IMR-90 (cell line): ENCODE results near the gene PEX26. TPM values are rescaled to one million over a fixed set of nuclear protein-coding genes. Genes with fewer than 3 reads are reported as not detected.

Source experiments
- ATAC-seq: fragments of 200-7000 bp; cut with Tn5 transposase; 2 replicates; pipeline ENCODE4 v1.9.1; 2020; ENCODE audit warnings: low read depth, mild to moderate bottlenecking, moderate library complexity
- BruUV-seq: library from RNA; stranded (reverse); fragments of 400-500 nt; replicated peaks from 2 replicates; lab custom pipeline; 2021; lab: Mats Ljungman, UMichigan
- CTCF ChIA-PET: fragments of 300-600 bp; formaldehyde crosslinking; extraction: SDS; loops from one replicate; lab custom pipeline; 2021; ENCODE audit warnings: antibody characterized with exemption; lab: Yijun Ruan, JAX
- POLR2A ChIA-PET: fragments of 300-600 bp; sonication (Branson Sonifier 250); formaldehyde crosslinking; loops from one replicate; lab custom pipeline; 2022; ENCODE audit warnings: antibody characterized with exemption; ENCODE audit not compliant: unreplicated experiment; lab: Charles Lee
- DNase-seq: peaks from one replicate; pipeline ENCODE4 v3.0.0; 2013
- H2AFZ ChIP-seq: replicated peaks from 2 replicates; pipeline ENCODE3; 2013; ENCODE audit warnings: low read length, mild to moderate bottlenecking; ENCODE audit not compliant: poor library complexity
- H2AK5ac ChIP-seq: 2 replicates; pipeline ENCODE4 v1.6.1; 2013; ENCODE audit warnings: low read depth, low read length, inconsistent platforms
- H2AK9ac ChIP-seq: replicated peaks from 2 replicates; pipeline ENCODE3; 2013; ENCODE audit warnings: mild to moderate bottlenecking, low read depth, low read length, moderate library complexity; ENCODE audit not compliant: poor library complexity
- H2BK120ac ChIP-seq: 2 replicates; pipeline ENCODE4 v1.6.1; 2013; ENCODE audit warnings: low read depth, low read length, inconsistent platforms
- H2BK15ac ChIP-seq: 3 replicates; pipeline ENCODE4 v1.6.1; 2013; ENCODE audit warnings: low read depth, low read length, inconsistent platforms
- H2BK20ac ChIP-seq: 2 replicates; pipeline ENCODE4 v1.6.1; 2013; ENCODE audit warnings: low read depth, mild to moderate bottlenecking, inconsistent platforms, low read length, moderate library complexity
- H2BK5ac ChIP-seq: 2 replicates; pipeline ENCODE4 v1.6.1; 2013; ENCODE audit warnings: mild to moderate bottlenecking, low read depth, low read length, inconsistent platforms; ENCODE audit not compliant: poor library complexity, severe bottlenecking
- H3K14ac ChIP-seq: replicated peaks from 2 replicates; pipeline ENCODE4 v1.6.1; 2013; ENCODE audit warnings: low read depth, low read length, inconsistent platforms
- H3K18ac ChIP-seq: 2 replicates; pipeline ENCODE4 v1.6.1; 2013; ENCODE audit warnings: low read depth, low read length, control low read depth
- H3K23ac ChIP-seq: 2 replicates; pipeline ENCODE4 v1.6.1; 2013; ENCODE audit warnings: low read depth, low read length, inconsistent platforms
- H3K27ac ChIP-seq: 2 replicates; pipeline ENCODE4 v1.5.1; 2013; ENCODE audit warnings: mild to moderate bottlenecking, control low read depth, low read length; ENCODE audit not compliant: insufficient read depth
- H3K27me3 ChIP-seq: 2 replicates; pipeline ENCODE4 v1.6.1; 2013; ENCODE audit warnings: low read length; ENCODE audit not compliant: control insufficient read depth, insufficient read depth
- H3K36me3 ChIP-seq: 2 replicates; pipeline ENCODE4 v1.6.1; 2013; ENCODE audit warnings: low read length, mixed read lengths; ENCODE audit not compliant: control insufficient read depth, insufficient read depth
- H3K4ac ChIP-seq: 2 replicates; pipeline ENCODE4 v1.6.1; 2013; ENCODE audit warnings: low read depth, low read length, inconsistent platforms
- H3K4me1 ChIP-seq: 2 replicates; pipeline ENCODE4 v1.6.1; 2013; ENCODE audit warnings: low read length, mixed read lengths; ENCODE audit not compliant: control insufficient read depth, insufficient read depth
- H3K4me2 ChIP-seq: 2 replicates; pipeline ENCODE4 v1.6.1; 2013; ENCODE audit warnings: low read depth, mild to moderate bottlenecking, control low read depth, low read length, moderate library complexity
- H3K4me3 ChIP-seq: 2 replicates; pipeline ENCODE4 v1.5.1; 2013; ENCODE audit warnings: low read depth, mild to moderate bottlenecking, control low read depth, low read length, moderate library complexity; ENCODE audit not compliant: insufficient read depth
- H3K56ac ChIP-seq: 2 replicates; pipeline ENCODE4 v1.6.1; 2013; ENCODE audit warnings: low read length, inconsistent platforms; ENCODE audit not compliant: insufficient read depth; ENCODE audit errors: extremely low read depth
- H3K79me1 ChIP-seq, 2 experiments: 2 replicates each; pipeline ENCODE4 v1.6.1; 2013; ENCODE audit warnings: low read length in 2 of 2, inconsistent platforms in 1 of 2, low read depth in 1 of 2
- H3K9ac ChIP-seq: 2 replicates; pipeline ENCODE4 v1.6.1; 2013; ENCODE audit warnings: low read depth, low read length, control low read depth
- H3K9me1 ChIP-seq: 2 replicates; pipeline ENCODE4 v1.6.1; 2013; ENCODE audit warnings: low read length, inconsistent platforms; ENCODE audit not compliant: insufficient read depth
- H3K9me3 ChIP-seq: 2 replicates; pipeline ENCODE4 v1.6.1; 2013; ENCODE audit warnings: low read length; ENCODE audit not compliant: control insufficient read depth, insufficient read depth
- H4K20me1 ChIP-seq: 2 replicates; pipeline ENCODE4 v1.6.1; 2013; ENCODE audit warnings: low read length, inconsistent platforms; ENCODE audit not compliant: insufficient read depth
- H4K5ac ChIP-seq: 2 replicates; pipeline ENCODE4 v1.6.1; 2013; ENCODE audit warnings: mild to moderate bottlenecking, low read depth, low read length, control low read depth
- H4K8ac ChIP-seq, 2 experiments: 2 replicates each; pipeline ENCODE4 v1.6.1; 2013; ENCODE audit warnings: low read depth in 2 of 2, low read length in 2 of 2, control low read depth in 1 of 2, inconsistent platforms in 1 of 2
- H4K91ac ChIP-seq: 2 replicates; pipeline ENCODE4 v1.6.1; 2013; ENCODE audit warnings: low read depth, low read length, inconsistent platforms; ENCODE audit not compliant: insufficient read depth
- RAD21 ChIP-seq: IDR thresholded peaks from 2 replicates; pipeline ENCODE4 v1.6.1; 2012; ENCODE audit warnings: low read length, improper control_type of control experiment
- WGBS, 2 experiments: methylation state at CpG; one replicate each; pipeline versions ENCODE4 v1.1.5 to v1.1.7; 2013; ENCODE audit warnings: missing lambda C conversion rate in 2 of 2; ENCODE audit not compliant: insufficient read length in 1 of 2; ENCODE audit errors: extremely low coverage in 2 of 2; 5-methylcytosine and 5-hydroxymethylcytosine counted together
- dilution Hi-C: fragments of 300-500 bp; cut with HindIII; formaldehyde crosslinking; loops from one replicate; pipeline ENCODE4 v1.14.3; 2018; ENCODE audit warnings: low sequenced_read_pairs; ENCODE audit not compliant: unreplicated experiment
- in situ Hi-C: fragments of 300-500 bp; cut with MboI; formaldehyde crosslinking; loops from 3 replicates; pipeline ENCODE4 v1.14.3; 2019; ENCODE audit warnings: low sequenced_read_pairs, inconsistent platforms, mixed read lengths
- intact Hi-C: fragments of 100-400 bp; cut with micrococcal nuclease; formaldehyde crosslinking; loops from 2 replicates; pipeline ENCODE4 v1.10.0; 2022
- polyA plus RNA-seq, 3 experiments: library from polyadenylated mRNA; depleted of rRNA; stranded (reverse); fragments of >200 nt; gene quantifications; 2 replicates each; pipeline ENCODE4 v1.2.3, GENCODE V29; 2012; ENCODE audit warnings: low replicate concordance in 1 of 3
- total RNA-seq: library from RNA; depleted of rRNA; stranded (reverse); fragments of >200 nt; gene quantifications from 2 replicates; pipeline ENCODE4 v1.2.3, GENCODE V29; 2012

Gene PEX26
- total and polyA plus RNA-seq, 2 of the 4 experiments (the other 2 are of a cell fraction): 12.2 to 18.5 TPM

DNA sequence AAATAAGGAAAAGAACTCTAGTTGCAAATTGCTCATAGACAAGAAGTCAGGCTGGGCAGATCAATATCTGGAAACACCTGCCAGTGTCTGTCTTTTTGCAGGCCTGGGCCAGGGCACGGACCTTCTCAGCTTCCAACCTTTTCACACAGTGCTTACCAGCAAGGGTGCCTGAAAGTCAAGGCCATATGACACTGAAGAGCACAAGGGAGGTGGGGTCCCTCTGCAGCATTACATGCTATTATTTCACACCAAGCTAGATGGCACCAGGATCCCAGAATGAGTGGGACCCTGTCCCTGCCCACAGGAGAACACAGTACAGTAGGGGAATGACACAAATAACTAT is 5.9 kb upstream of the PEX26 start:
- H3K56ac ChIP-seq: no peak overlapping the region
- ChIA-PET CTCF (no interaction called here), POLR2A (no interaction called here)
- ATAC-seq (no peak), DNase-seq (no peak)
- H2AK9ac ChIP-seq: no peak overlapping the region
- H3K9ac ChIP-seq: no peak overlapping the region
- no peak overlapping the region for H3K18ac ChIP-seq
- H4K5ac ChIP-seq: no peak overlapping the region
- no peak overlapping the region for H2BK15ac ChIP-seq
- no peak overlapping the region for H3K14ac ChIP-seq
- H3K4ac ChIP-seq: no peak overlapping the region
- H2AFZ ChIP-seq: no peak overlapping the region
- no peak overlapping the region for H3K23ac ChIP-seq
- H3K36me3 ChIP-seq: no peaks in the 10 kb centered on the region
- no peak overlapping the region for H4K91ac ChIP-seq
- no peak overlapping the region for H3K4me3 ChIP-seq
- no peaks in the 10 kb centered on the region for H3K9me1 ChIP-seq
- no peak overlapping the region for H2BK120ac ChIP-seq
- H2BK20ac ChIP-seq: no peak overlapping the region
- H3K9me3 ChIP-seq: no peaks in the 10 kb centered on the region
- no peak overlapping the region for H4K8ac ChIP-seq
- TF ChIP-seq RAD21: no peak
- no peaks in the 10 kb centered on the region for H3K27me3 ChIP-seq
- in situ Hi-C loops: loop anchor here (5.0 to 25.0 kb wide), 2 partner anchors 240 to 510 kb away; partner anchors contain the start of gene SLC25A18
- H2AK5ac ChIP-seq: no peak overlapping the region; the same call in 1 of the 2 replicates
- no peak overlapping the region for H2BK5ac ChIP-seq
- peaks cover 3% of the 10 kb centered on the region in 2 experiments; a peak in 3 of 4 replicates for H3K79me1 ChIP-seq
- dilution Hi-C loops: no loop called here
- no peaks in the 10 kb centered on the region for H4K20me1 ChIP-seq
- intact Hi-C loops: loop anchor here (10.0 kb wide), 2 partner anchors 517 to 997 kb away; no protein-coding TSS in a partner anchor
- H3K4me2 ChIP-seq: no peak overlapping the region
- H3K4me1 ChIP-seq: peaks cover 6% of the 10 kb centered on the region
- H3K27ac ChIP-seq: no peak overlapping the region
- BruUV-seq: no TSS peak
- WGBS, 2 experiments: no CpG with 5 or more reads among the region's 1 CpG
